ENCODE data around the gene C1orf56. TPM values are rescaled to one million over a fixed set of nuclear protein-coding genes. Genes with fewer than 3 reads are reported as not detected.

C1orf56 gene
- total RNA-seq, 4 donors from 2014 or later, result 3.1 to 4.6 (median 3.6) TPM

DNA sequence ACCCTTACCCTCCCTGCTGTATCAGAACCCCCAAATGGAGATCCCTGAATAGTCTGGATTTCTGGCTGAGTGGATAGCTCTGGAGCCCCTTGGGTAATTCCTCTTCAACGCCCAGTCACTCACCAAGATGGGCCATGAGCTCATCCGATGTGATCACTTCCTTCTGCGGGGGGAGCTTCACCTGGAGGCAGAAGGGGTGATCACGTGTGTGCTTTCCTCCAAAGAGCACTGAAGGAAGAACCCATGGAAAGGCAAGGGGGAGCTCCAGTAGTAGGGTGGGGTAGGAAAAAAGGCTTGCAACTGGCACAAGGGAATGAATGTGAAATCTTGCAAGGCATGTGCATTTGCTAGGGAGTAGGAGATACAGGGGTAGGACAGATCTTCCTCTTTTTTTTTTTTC lies 45.9 kb upstream of the C1orf56 start:
- TF ChIP-seq, protein P1, sequence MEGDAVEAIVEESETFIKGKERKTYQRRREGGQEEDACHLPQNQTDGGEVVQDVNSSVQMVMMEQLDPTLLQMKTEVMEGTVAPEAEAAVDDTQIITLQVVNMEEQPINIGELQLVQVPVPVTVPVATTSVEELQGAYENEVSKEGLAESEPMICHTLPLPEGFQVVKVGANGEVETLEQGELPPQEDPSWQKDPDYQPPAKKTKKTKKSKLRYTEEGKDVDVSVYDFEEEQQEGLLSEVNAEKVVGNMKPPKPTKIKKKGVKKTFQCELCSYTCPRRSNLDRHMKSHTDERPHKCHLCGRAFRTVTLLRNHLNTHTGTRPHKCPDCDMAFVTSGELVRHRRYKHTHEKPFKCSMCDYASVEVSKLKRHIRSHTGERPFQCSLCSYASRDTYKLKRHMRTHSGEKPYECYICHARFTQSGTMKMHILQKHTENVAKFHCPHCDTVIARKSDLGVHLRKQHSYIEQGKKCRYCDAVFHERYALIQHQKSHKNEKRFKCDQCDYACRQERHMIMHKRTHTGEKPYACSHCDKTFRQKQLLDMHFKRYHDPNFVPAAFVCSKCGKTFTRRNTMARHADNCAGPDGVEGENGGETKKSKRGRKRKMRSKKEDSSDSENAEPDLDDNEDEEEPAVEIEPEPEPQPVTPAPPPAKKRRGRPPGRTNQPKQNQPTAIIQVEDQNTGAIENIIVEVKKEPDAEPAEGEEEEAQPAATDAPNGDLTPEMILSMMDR (IDR thresholded peaks at IDR 0.05), result no peak
- no peak for TF ChIP-seq POLR2A (IDR thresholded peaks at IDR 0.05)
- no peak overlapping the region for H3K4me3 ChIP-seq (ENCODE audit: low read depth, poor library complexity, severe bottlenecking)
- intact Hi-C loops (cut with DNase I; ENCODE audit: low total_unique reads), result no loop called here
- no peak for DNase-seq (ENCODE audit: low spot score in 2 of 2)
- 70 to 85% methylated on average over 4 of the region's 4 CpGs for WGBS, 2 donors

DNA sequence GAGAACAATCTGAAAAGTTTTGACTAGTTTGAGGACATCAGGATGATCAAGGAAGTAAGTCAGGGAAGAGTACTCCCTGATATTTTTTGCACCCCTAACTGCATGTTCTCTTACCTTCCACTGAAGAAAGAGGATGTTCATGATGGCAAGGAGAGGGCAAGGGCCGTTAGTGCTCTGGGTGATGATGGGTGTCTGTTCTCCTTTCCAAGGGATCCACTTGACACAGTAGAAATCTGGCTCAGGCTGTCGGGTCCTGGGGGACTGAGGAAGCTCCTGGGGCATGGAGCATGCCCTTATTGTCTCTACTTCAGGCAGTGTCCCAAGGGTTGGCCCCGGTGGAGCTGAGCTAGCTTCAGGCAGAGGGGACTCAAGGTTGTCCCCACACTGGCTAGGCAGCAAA lies 45.5 kb upstream of the C1orf56 start:
- DNase-seq (ENCODE audit: low spot score in 2 of 2), result no peak
- intact Hi-C loops (cut with DNase I; ENCODE audit: low total_unique reads), result no loop called here
- WGBS, 2 donors, result 61 to 72% methylated on average over 3 of the region's 3 CpGs
- TF ChIP-seq POLR2A (IDR thresholded peaks at IDR 0.05), result no peak
- TF ChIP-seq, protein P1 (IDR thresholded peaks at IDR 0.05), result no peak
- no peak overlapping the region for H3K4me3 ChIP-seq (ENCODE audit: low read depth, poor library complexity, severe bottlenecking)

GRCh38 chr1:151002611-151003010 lies 44.9 kb upstream of the C1orf56 start:
- TF ChIP-seq POLR2A (IDR thresholded peaks at IDR 0.05), result no peak
- WGBS, 2 donors, result 47 to 51% methylated on average over 2 of the region's 2 CpGs
- intact Hi-C loops (cut with DNase I; ENCODE audit: low total_unique reads), result no loop called here
- DNase-seq (ENCODE audit: low spot score in 2 of 2), result no peak
- H3K4me3 ChIP-seq (ENCODE audit: low read depth, poor library complexity, severe bottlenecking), result no peak overlapping the region

DNA sequence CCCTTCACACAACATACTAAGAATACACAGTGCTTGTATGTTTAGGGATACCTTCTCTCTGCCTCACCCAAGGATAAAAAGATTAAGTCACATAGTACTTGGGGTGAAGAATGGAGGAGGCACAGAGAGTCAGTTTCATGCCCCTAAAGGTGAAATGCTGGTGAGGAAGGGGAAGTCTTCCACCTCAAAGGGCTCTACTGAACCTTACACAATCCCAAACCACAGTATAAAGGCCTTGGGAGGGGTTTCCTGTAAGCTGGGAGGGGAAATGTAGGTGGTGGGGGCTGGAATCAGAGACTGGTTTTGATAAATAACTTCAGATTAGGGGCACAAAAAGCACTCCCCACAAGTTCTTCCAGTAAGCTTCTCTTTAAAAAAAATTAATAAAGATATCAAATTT lies 44.4 kb upstream of the C1orf56 start:
- no peak for TF ChIP-seq POLR2A (IDR thresholded peaks at IDR 0.05)
- H3K4me3 ChIP-seq (ENCODE audit: low read depth, poor library complexity, severe bottlenecking), result no peak overlapping the region
- intact Hi-C loops (cut with DNase I; ENCODE audit: low total_unique reads), result no loop called here
- no peak for DNase-seq (ENCODE audit: low spot score in 2 of 2)

DNA sequence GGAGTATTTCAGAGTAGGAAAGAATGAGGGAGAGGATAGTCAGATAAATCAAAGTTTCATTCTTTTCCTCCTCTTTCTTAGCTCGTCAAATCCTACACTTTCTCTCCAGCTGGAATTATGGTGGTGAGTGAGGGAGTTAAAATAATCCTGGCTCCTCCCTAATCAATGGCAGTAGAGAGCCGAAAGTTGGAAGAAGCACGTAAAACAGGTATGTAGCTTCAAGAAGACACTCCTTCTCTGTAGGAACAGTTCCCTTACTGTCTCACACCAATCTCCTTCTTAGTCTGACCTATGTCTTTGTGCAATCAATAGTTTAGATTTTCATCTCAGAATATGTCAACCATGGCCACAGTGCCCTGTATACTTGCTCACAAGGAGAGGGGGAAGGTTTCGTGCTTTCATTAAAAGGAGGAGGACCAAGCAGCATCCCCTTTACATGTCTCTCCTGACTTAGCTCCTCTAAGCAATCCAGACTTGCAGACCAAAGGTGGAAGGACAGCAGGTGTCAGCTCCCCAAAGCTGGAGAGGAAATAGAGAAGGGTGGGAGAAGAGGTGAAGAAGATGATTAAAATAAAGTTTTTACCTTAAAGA lies 41.7 kb upstream of the C1orf56 start:
- WGBS, 2 donors, result 4 to 5% methylated on average over 4 of the region's 4 CpGs
- no peak for DNase-seq (ENCODE audit: low spot score in 2 of 2)
- no peak for TF ChIP-seq POLR2A (IDR thresholded peaks at IDR 0.05)
- TF ChIP-seq, protein P1 (IDR thresholded peaks at IDR 0.05), result no peak
- intact Hi-C loops (cut with DNase I; ENCODE audit: low total_unique reads), result no loop called here
- H3K4me3 ChIP-seq (ENCODE audit: low read depth, poor library complexity, severe bottlenecking), result peak overlapping the region; percentile 53

DNA sequence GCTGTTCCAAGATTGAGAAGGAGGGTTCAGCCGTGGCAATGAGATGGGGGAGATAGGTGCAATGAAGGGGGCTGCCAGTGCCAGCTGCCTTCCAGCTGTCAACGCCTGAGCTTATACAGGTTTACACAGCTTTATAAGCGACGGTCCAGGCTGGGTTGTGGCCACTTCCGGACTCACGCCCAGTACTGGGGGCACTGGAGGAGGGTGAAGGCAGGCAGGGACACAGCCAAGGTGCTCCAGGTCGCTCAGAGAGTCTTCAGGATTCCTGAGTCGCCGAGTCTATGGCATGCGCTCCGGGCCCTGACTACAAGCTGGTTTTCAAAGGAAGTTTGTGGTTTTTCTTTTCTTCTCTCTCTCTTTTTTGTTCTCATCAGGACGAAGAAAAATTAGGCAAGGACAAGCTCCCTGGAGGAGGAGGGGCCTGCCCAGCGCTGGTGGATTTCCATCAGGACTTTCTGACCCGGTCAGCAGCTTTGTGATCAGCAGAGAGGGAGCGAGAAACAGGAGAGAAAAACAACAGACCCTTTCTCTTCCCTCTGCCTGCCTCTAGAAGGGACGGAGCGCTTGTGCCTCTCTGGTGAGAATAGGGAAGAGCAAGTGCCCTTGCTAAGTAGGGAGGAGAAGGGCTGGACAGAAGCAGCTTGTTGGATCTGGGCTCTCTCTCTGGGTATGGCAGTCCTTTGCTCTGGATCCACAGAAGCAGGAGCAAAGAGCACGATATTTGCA lies 41.1 kb upstream of the C1orf56 start, which contains the start of gene MINDY1:
MINDY1 (minus strand) TSS at position 576 of the 726 bp plus-strand sequence. CDS start 4,285 bp downstream, outside the sequence.
- peak within 1 kb of the TSS; percentile 53 for H3K4me3 ChIP-seq (ENCODE audit: low read depth, poor library complexity, severe bottlenecking)
- peak; percentile 78 to 92 for DNase-seq (ENCODE audit: low spot score in 2 of 2)
- intact Hi-C loops (cut with DNase I; ENCODE audit: low total_unique reads), result no loop called here
- TF ChIP-seq, protein P1 (IDR thresholded peaks at IDR 0.05), result no peak
- no peak for TF ChIP-seq POLR2A (IDR thresholded peaks at IDR 0.05)
- WGBS, 2 donors, result 0 to 1% methylated on average over 18 of the region's 18 CpGs

Data from lower leg skin (tissue), 4 donors.